ENCODE measurements around the gene CEMIP2. TPM values are rescaled to one million over a fixed set of nuclear protein-coding genes. Genes with fewer than 3 reads are reported as not detected.
A peak's percentile ranks its signal among the peaks of the same experiment; 100 is the strongest.

The CEMIP2 gene
- total and polyA plus RNA-seq, 2 of the 13 experiments (the other 11 are each of a cell fraction or from before 2014, with no cell fraction given) = 94.3 to 128 TPM

DNA sequence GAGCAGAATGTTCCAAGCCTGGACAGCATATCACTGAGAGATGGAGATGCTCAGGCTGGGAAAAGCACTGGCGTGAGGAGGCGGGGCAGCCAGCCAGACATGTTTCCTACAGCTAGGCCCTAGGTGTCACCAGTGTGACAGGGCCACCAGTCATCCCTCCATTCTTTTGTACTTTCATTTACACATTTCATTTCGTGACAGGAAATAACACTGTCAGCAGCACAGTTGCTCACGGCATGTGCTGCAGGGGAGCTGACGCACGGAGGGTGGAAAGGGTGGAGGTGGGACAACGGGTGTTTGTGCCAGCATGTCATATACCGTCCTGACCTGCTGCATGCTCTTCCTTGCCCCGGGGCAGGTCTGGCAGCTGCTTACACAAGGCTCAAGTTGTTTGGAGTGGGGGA lies 14.8 kb upstream of the CEMIP2 start (continued):
- TF ChIP-seq ZNF781 (CRISPR knock-in tag; IDR thresholded peaks at IDR 0.05; ENCODE audit: borderline replicate concordance, not compliant biosample characterization) = no peak
- TF ChIP-seq ZNF775 (CRISPR knock-in tag; IDR thresholded peaks at IDR 0.05; ENCODE audit: borderline replicate concordance) = no peak
- peak; percentile 33; the same call in 1 of the 2 replicates for TF ChIP-seq ZBTB20 (CRISPR knock-in tag; IDR thresholded peaks at IDR 0.05; ENCODE audit: borderline replicate concordance, low read depth)
- TF ChIP-seq HIC2 (CRISPR knock-in tag; IDR thresholded peaks at IDR 0.05; ENCODE audit: low read depth) = no peak; the same call in 1 of the 2 replicates
- no peak for TF ChIP-seq ZNF432 (CRISPR knock-in tag; IDR thresholded peaks at IDR 0.05; ENCODE audit: borderline replicate concordance)
- no peak for TF ChIP-seq JUNB (CRISPR knock-in tag; IDR thresholded peaks at IDR 0.05; ENCODE audit: borderline replicate concordance)
- TF ChIP-seq ZSCAN29 (CRISPR knock-in tag; conservative IDR thresholded peaks at IDR 0.05) = no peak
- TF ChIP-seq CHCHD3 (CRISPR knock-in tag; IDR thresholded peaks at IDR 0.05) = no peak
- no peak for TF ChIP-seq TBX3 (IDR thresholded peaks at IDR 0.05; ENCODE audit: borderline replicate concordance)
- TF ChIP-seq POLR2G (IDR thresholded peaks at IDR 0.05; ENCODE audit: low read depth, low read length) = no peak
- no peak for TF ChIP-seq MEIS1 (CRISPR knock-in tag; IDR thresholded peaks at IDR 0.05; ENCODE audit: borderline replicate concordance)
- no peak for TF ChIP-seq ZBTB21 (CRISPR knock-in tag; IDR thresholded peaks at IDR 0.05)
- no peak for TF ChIP-seq ATRX (CRISPR knock-in tag; IDR thresholded peaks at IDR 0.05; ENCODE audit: borderline replicate concordance)
- TF ChIP-seq HOXA7 (CRISPR knock-in tag; IDR thresholded peaks at IDR 0.05) = no peak
- no peak for TF ChIP-seq ZNF616 (CRISPR knock-in tag; IDR thresholded peaks at IDR 0.05; ENCODE audit: low read depth)
- TF ChIP-seq ESRRA (CRISPR knock-in tag; IDR thresholded peaks at IDR 0.05; ENCODE audit: low read depth) = no peak
- peak; percentile 48; the same call in 1 of the 2 replicates for TF ChIP-seq ETV5 (CRISPR knock-in tag; IDR thresholded peaks at IDR 0.05; ENCODE audit: borderline replicate concordance)
